Measurements from ENCODE around the gene ZNF827. TPM values are rescaled to one million over a fixed set of nuclear protein-coding genes. Genes with fewer than 3 reads are reported as not detected.
A peak's percentile ranks its signal among the peaks of the same experiment; 100 is the strongest.

Gene ZNF827
- total RNA-seq, 4 donors from 2014 or later: 5.2 to 11.0 (median 6.4) TPM

GRCh38 chr4:145736241-145736831, 202.3 kb downstream of the ZNF827 start:
- intact Hi-C loops (cut with DNase I): no loop called here
- Histone ChIP-seq H3K9me3 (no peaks in the 10 kb centered on the region), H3K27ac (peak overlapping the region in 3 of 4 donors; percentile 51 to 98 (median 98)), H3K27me3 (no peaks in the 10 kb centered on the region), H3K4me1 (peaks cover 11 to 52% (median 33%) of the 10 kb centered on the region in 3 donors), H3K4me3 (no peak overlapping the region), H3K36me3 (no peaks in the 10 kb centered on the region)
- TF ChIP-seq CTCF (IDR thresholded peaks at IDR 0.05) (no peak), POLR2A (IDR thresholded peaks at IDR 0.05) (no peak)
- no peak for DNase-seq
- WGBS, 2 donors: 56 to 60% methylated on average over 8 to 9 of the region's 9 CpGs

GRCh38 chr4:145735827-145736226, 202.8 kb downstream of the ZNF827 start:
- H3K27ac ChIP-seq: peak overlapping the region; percentile 51 to 98 (median 98)
- H3K4me1 ChIP-seq: peaks cover 11 to 58% (median 35%) of the 10 kb centered on the region in 3 donors
- H3K36me3 ChIP-seq: no peaks in the 10 kb centered on the region
- TF ChIP-seq CTCF (IDR thresholded peaks at IDR 0.05): no peak
- TF ChIP-seq POLR2A (IDR thresholded peaks at IDR 0.05): no peak
- WGBS, 2 donors: 76 to 89% methylated on average over 4 of the region's 4 CpGs
- intact Hi-C loops (cut with DNase I): no loop called here
- H3K27me3 ChIP-seq: no peaks in the 10 kb centered on the region
- H3K4me3 ChIP-seq: no peak overlapping the region
- DNase-seq: no peak
- no peaks in the 10 kb centered on the region for H3K9me3 ChIP-seq

- DNase-seq: no peak
- TF ChIP-seq POLR2A (IDR thresholded peaks at IDR 0.05) (no peak), CTCF (IDR thresholded peaks at IDR 0.05) (no peak)
- 55 to 64% methylated on average over 2 of the region's 2 CpGs for whole genome bisulfite sequencing, 2 donors
- H3K36me3 ChIP-seq: no peaks in the 10 kb centered on the region
- peaks cover 11 to 59% (median 35%) of the 10 kb centered on the region in 3 donors for H3K4me1 ChIP-seq
- H3K4me3 ChIP-seq: no peak overlapping the region
- H3K27ac ChIP-seq: peak overlapping the region; percentile 98 to 99 (median 98)
- no peaks in the 10 kb centered on the region for H3K27me3 ChIP-seq
- intact Hi-C loops (cut with DNase I): no loop called here
- no peaks in the 10 kb centered on the region for H3K9me3 ChIP-seq
Observed at GRCh38 chr4:145735347-145735675, 203.3 kb downstream of the ZNF827 start.

GRCh38 chr4:145734576-145735346, 203.9 kb downstream of the ZNF827 start:
- H3K27me3 ChIP-seq: no peaks in the 10 kb centered on the region
- H3K4me3 ChIP-seq: peak overlapping the region in 3 of 4 donors; percentile 8 to 81 (median 13)
- H3K36me3 ChIP-seq: no peaks in the 10 kb centered on the region
- intact Hi-C loops (cut with DNase I): loop anchor here (5.0 kb wide), 1 partner anchor 112 kb away; no protein-coding TSS in a partner anchor
- TF ChIP-seq CTCF (IDR thresholded peaks at IDR 0.05) (no peak), POLR2A (IDR thresholded peaks at IDR 0.05) (no peak)
- no peak for DNase-seq
- 30 to 34% methylated on average over 10 to 14 of the region's 14 CpGs for WGBS, 2 donors
- H3K4me1 ChIP-seq: peaks cover 11 to 59% (median 35%) of the 10 kb centered on the region in 3 donors
- peak overlapping the region; percentile 98 to 99 (median 98) for H3K27ac ChIP-seq
- no peaks in the 10 kb centered on the region for H3K9me3 ChIP-seq

- H3K4me1 ChIP-seq: peaks cover 11 to 59% (median 35%) of the 10 kb centered on the region in 3 donors
- intact Hi-C loops (cut with DNase I): loop anchor here (5.0 kb wide), 1 partner anchor 112 kb away; no protein-coding TSS in a partner anchor
- no peak for DNase-seq
- H3K4me3 ChIP-seq: peak overlapping the region in 3 of 4 donors; percentile 8 to 81 (median 13)
- H3K27ac ChIP-seq: peak overlapping the region; percentile 98 to 99 (median 98)
- no peaks in the 10 kb centered on the region for H3K9me3 ChIP-seq
- TF ChIP-seq CTCF (IDR thresholded peaks at IDR 0.05) (no peak), POLR2A (IDR thresholded peaks at IDR 0.05) (no peak)
- 36 to 41% methylated on average over 5 to 7 of the region's 7 CpGs for WGBS, 2 donors
- H3K27me3 ChIP-seq: no peaks in the 10 kb centered on the region
- H3K36me3 ChIP-seq: no peaks in the 10 kb centered on the region
Observed at GRCh38 chr4:145734031-145734430, 204.6 kb downstream of the ZNF827 start.
